ENCODE measurements around the gene RNF20. TPM values are rescaled to one million over a fixed set of nuclear protein-coding genes. Genes with fewer than 3 reads are reported as not detected.

The RNF20 gene
- polyA plus RNA-seq, 1 donor (not counting 4 experiments of a cell fraction or from before 2014, with no cell fraction given): 28.8 TPM

GRCh38 chr9:101591787-101592446, 58.3 kb downstream of the RNF20 start:
- Histone ChIP-seq H3K4me2 (ENCODE audit: control insufficient read depth, extremely low read depth, insufficient read depth, low read depth, low read length) (no peak overlapping the region), H3K4me1 (ENCODE audit: control insufficient read depth, extremely low read depth, insufficient read depth, low read length) (no peaks in the 10 kb centered on the region), H3K9ac (ENCODE audit: control insufficient read depth, extremely low read depth, insufficient read depth, low read length) (no peak overlapping the region), H3K9me1 (ENCODE audit: control insufficient read depth, extremely low read depth, insufficient read depth, low read length) (no peaks in the 10 kb centered on the region), H3K27me3 (ENCODE audit: control insufficient read depth, extremely low read depth, insufficient read depth, low read length) (no peaks in the 10 kb centered on the region), H3K4me3 (ENCODE audit: control insufficient read depth in 2 of 3, extremely low read depth in 1 of 3, insufficient read depth in 2 of 3, low read depth in 1 of 3, low read length in 3 of 3) (no peak overlapping the region), H2AFZ (ENCODE audit: control insufficient read depth, low read length) (no peak overlapping the region), H3K27ac (ENCODE audit: control insufficient read depth, insufficient read depth, low read length) (no peak overlapping the region), H3K79me2 (ENCODE audit: control insufficient read depth, insufficient read depth, low read length) (no peaks in the 10 kb centered on the region), H3K9me3 (ENCODE audit: control insufficient read depth, low read depth, low read length) (no peaks in the 10 kb centered on the region), H4K20me1 (ENCODE audit: control insufficient read depth, extremely low read depth, insufficient read depth, low read length) (no peaks in the 10 kb centered on the region), H3K36me3 (ENCODE audit: control insufficient read depth in 2 of 2, extremely low read depth in 1 of 2, insufficient read depth in 2 of 2, low read length in 2 of 2) (no peaks in the 10 kb centered on the region)
- FAIRE-seq: no peak
- dilution Hi-C loops (cut with MboI; ENCODE audit: extremely low pct_ligation_motif_present, low sequenced_read_pairs): no loop called here
- DNase-seq (ENCODE audit: low read depth, low spot score): no peak
- TF ChIP-seq EZH2 (IDR thresholded peaks at IDR 0.05; ENCODE audit: low read length) (no peak), CTCF (optimal IDR thresholded peaks at IDR 0.05 in 1 of 3, IDR thresholded peaks at IDR 0.05 in 1 of 3, conservative IDR thresholded peaks at IDR 0.05 in 1 of 3; ENCODE audit: extremely low read depth in 1 of 3, insufficient read depth in 2 of 3, low read length in 3 of 3) (no peak)

GRCh38 chr9:101592788-101593187, 59.1 kb downstream of the RNF20 start:
- FAIRE-seq: peak; percentile 29
- TF ChIP-seq EZH2 (IDR thresholded peaks at IDR 0.05; ENCODE audit: low read length) (no peak), CTCF (optimal IDR thresholded peaks at IDR 0.05 in 1 of 3, IDR thresholded peaks at IDR 0.05 in 1 of 3, conservative IDR thresholded peaks at IDR 0.05 in 1 of 3; ENCODE audit: extremely low read depth in 1 of 3, insufficient read depth in 2 of 3, low read length in 3 of 3) (no peak)

More at GRCh38 chr9:101592788-101593187, 59.1 kb downstream of the RNF20 start:
- Histone ChIP-seq H3K27ac (ENCODE audit: control insufficient read depth, insufficient read depth, low read length) (no peak overlapping the region), H3K4me1 (ENCODE audit: control insufficient read depth, extremely low read depth, insufficient read depth, low read length) (no peaks in the 10 kb centered on the region), H3K9me1 (ENCODE audit: control insufficient read depth, extremely low read depth, insufficient read depth, low read length) (no peaks in the 10 kb centered on the region), H3K36me3 (ENCODE audit: control insufficient read depth in 2 of 2, extremely low read depth in 1 of 2, insufficient read depth in 2 of 2, low read length in 2 of 2) (no peaks in the 10 kb centered on the region), H3K9ac (ENCODE audit: control insufficient read depth, extremely low read depth, insufficient read depth, low read length) (no peak overlapping the region), H3K79me2 (ENCODE audit: control insufficient read depth, insufficient read depth, low read length) (no peaks in the 10 kb centered on the region), H3K9me3 (ENCODE audit: control insufficient read depth, low read depth, low read length) (no peaks in the 10 kb centered on the region), H3K4me3 (ENCODE audit: control insufficient read depth in 2 of 3, extremely low read depth in 1 of 3, insufficient read depth in 2 of 3, low read depth in 1 of 3, low read length in 3 of 3) (no peak overlapping the region), H3K27me3 (ENCODE audit: control insufficient read depth, extremely low read depth, insufficient read depth, low read length) (no peaks in the 10 kb centered on the region), H4K20me1 (ENCODE audit: control insufficient read depth, extremely low read depth, insufficient read depth, low read length) (no peaks in the 10 kb centered on the region), H2AFZ (ENCODE audit: control insufficient read depth, low read length) (no peak overlapping the region), H3K4me2 (ENCODE audit: control insufficient read depth, extremely low read depth, insufficient read depth, low read depth, low read length) (no peak overlapping the region)
- dilution Hi-C loops (cut with MboI; ENCODE audit: extremely low pct_ligation_motif_present, low sequenced_read_pairs): no loop called here
- DNase-seq (ENCODE audit: low read depth, low spot score): no peak

Data from keratinocyte (primary cell).